Activated CD4-positive, alpha-beta T cell treated with anti-CD3 and anti-CD28 coated beads for 24 hours (primary cell): ENCODE results near the gene ZNF407.

ENCODE experiments used
- DNase-seq, 2 donors: peaks; one replicate each; pipeline ENCODE4 v3.0.0-alpha.2; 2020; ENCODE audit warnings: low read depth in 2 of 2

The ZNF407 gene

GRCh38 chr18:74930616-74931015 lies 332.9 kb downstream of the ZNF407 start:
- no peak for DNase-seq

- no peak for DNase-seq
Observed at GRCh38 chr18:74933930-74934329, 336.3 kb downstream of the ZNF407 start.

GRCh38 chr18:74935434-74935833 lies 337.8 kb downstream of the ZNF407 start:
- no peak for DNase-seq

GRCh38 chr18:74936343-74936742 lies 338.7 kb downstream of the ZNF407 start:
- no peak for DNase-seq

- no peak for DNase-seq
Observed at GRCh38 chr18:74937291-74937690, 339.6 kb downstream of the ZNF407 start.

GRCh38 chr18:74940856-74941255 lies 343.2 kb downstream of the ZNF407 start:
- DNase-seq = no peak

GRCh38 chr18:74942319-74942910 lies 344.7 kb downstream of the ZNF407 start:
- DNase-seq = no peak

- no peak for DNase-seq
Observed at GRCh38 chr18:74944676-74945075, 347.0 kb downstream of the ZNF407 start.

GRCh38 chr18:74945774-74946545 lies 348.3 kb downstream of the ZNF407 start:
- DNase-seq = no peak

GRCh38 chr18:74946646-74947375 lies 349.1 kb downstream of the ZNF407 start:
- DNase-seq = no peak

GRCh38 chr18:74947417-74947816 lies 349.7 kb downstream of the ZNF407 start:
- DNase-seq = no peak

GRCh38 chr18:74947875-74948274 lies 350.2 kb downstream of the ZNF407 start:
- no peak for DNase-seq

- DNase-seq = no peak
Observed at GRCh38 chr18:74949611-74950010, 351.9 kb downstream of the ZNF407 start.

GRCh38 chr18:74950479-74950878 lies 352.8 kb downstream of the ZNF407 start:
- DNase-seq = no peak

- DNase-seq = no peak
Observed at GRCh38 chr18:74951165-74951760, 353.6 kb downstream of the ZNF407 start.

- DNase-seq = no peak
Observed at GRCh38 chr18:74957588-74958224, 360.0 kb downstream of the ZNF407 start.

GRCh38 chr18:74959216-74959615 lies 361.5 kb downstream of the ZNF407 start:
- DNase-seq = no peak

- DNase-seq = no peak
Observed at GRCh38 chr18:74961596-74961995, 363.9 kb downstream of the ZNF407 start.

- DNase-seq = no peak
Observed at GRCh38 chr18:74963820-74964446, 366.3 kb downstream of the ZNF407 start.

GRCh38 chr18:74965682-74966081 lies 368.0 kb downstream of the ZNF407 start:
- no peak for DNase-seq

- no peak for DNase-seq
Observed at GRCh38 chr18:74967438-74967837, 369.8 kb downstream of the ZNF407 start.
